HCT116 (cell line): ENCODE measurements around the gene ATP5F1D. TPM values are rescaled to one million over a fixed set of nuclear protein-coding genes. Genes with fewer than 3 reads are reported as not detected.
A peak's percentile ranks its signal among the peaks of the same experiment; 100 is the strongest.

ENCODE experiments used
- ATAC-seq: fragments of 200-7000 bp; cut with Tn5 transposase; 2 replicates; pipeline ENCODE4 v1.9.1; 2020; ENCODE audit warnings: mild to moderate bottlenecking, moderate library complexity
- BruUV-seq: library from RNA; stranded (reverse); fragments of 400-500 nt; replicated peaks from 2 replicates; lab custom pipeline; 2021; lab: Mats Ljungman, UMichigan
- CTCF ChIA-PET: fragments of 300-600 bp; sonication (Branson Sonifier 250); formaldehyde crosslinking; loops from one replicate; lab custom pipeline; 2021; ENCODE audit warnings: antibody characterized with exemption; lab: Charles Lee
- POLR2A ChIA-PET: fragments of 300-600, 350-600 bp; sonication (Branson Sonifier 250); formaldehyde crosslinking; loops from one replicate; lab custom pipeline; 2021; ENCODE audit warnings: antibody characterized with exemption; lab: Charles Lee
- RAD21 ChIA-PET, 2 experiments: fragments of 300-600 bp; sonication (Branson Sonifier 250); formaldehyde crosslinking; loops; one replicate each; lab custom pipeline; 2023; ENCODE audit warnings: low total read pairs in 2 of 2; ENCODE audit not compliant: uncharacterized antibody in 2 of 2, unreplicated experiment in 2 of 2, low non-redundant PET in 1 of 2; lab: Charles Lee
- DNase-seq: peaks from one replicate; pipeline ENCODE4 v3.0.0-alpha.2; 2010; ENCODE audit warnings: low read depth, low spot score
- H2AFZ ChIP-seq: fragments of 200-600 bp; shearing (Covaris generic), sonication (generic); 2 replicates; pipeline ENCODE4 v1.6.1; 2017; ENCODE audit warnings: low read depth, mixed run types, mixed read lengths, antibody characterized with exemption, low read length; ENCODE audit not compliant: poor library complexity, severe bottlenecking
- H3K27ac ChIP-seq: 2 replicates; pipeline ENCODE4 v1.5.1; 2012; ENCODE audit warnings: low read depth, low read length
- H3K27me3 ChIP-seq: fragments of 200-600 bp; sonication (generic); 2 replicates; pipeline ENCODE4 v1.6.1; 2016; ENCODE audit warnings: mixed run types, low read length, mixed read lengths; ENCODE audit not compliant: insufficient read depth
- H3K36me3 ChIP-seq, 2 experiments: fragments of 200-500 bp in 1 of 2; fragments of 200-600 bp in 1 of 2; sonication (Bioruptor generic) in 1 of 2; sonication (generic) in 1 of 2; 2 replicates each; pipeline versions ENCODE4 v1.5.1 to v1.6.1; 2014 to 2016; ENCODE audit warnings: low read length in 2 of 2, inconsistent platforms in 1 of 2, mixed read lengths in 1 of 2, mixed run types in 1 of 2; ENCODE audit not compliant: insufficient read depth in 2 of 2, control insufficient read depth in 1 of 2
- H3K4me1 ChIP-seq, 2 experiments: fragments of 200-600 bp in 1 of 2; sonication (generic) in 1 of 2; 2 replicates each; pipeline versions ENCODE4 v1.5.1 to v1.6.1; 2012 to 2017; ENCODE audit warnings: low read length in 2 of 2, inconsistent platforms in 1 of 2, mild to moderate bottlenecking in 1 of 2, mixed read lengths in 1 of 2, mixed run types in 1 of 2, moderate library complexity in 1 of 2; ENCODE audit not compliant: insufficient read depth in 2 of 2, control insufficient read depth in 1 of 2
- H3K4me2 ChIP-seq: fragments of 200-600 bp; sonication (generic); 2 replicates; pipeline ENCODE4 v1.6.1; 2017; ENCODE audit warnings: mixed run types, low read length, mixed read lengths
- H3K4me3 ChIP-seq, 2 experiments: fragments of 200-600 bp in 1 of 2; sonication (generic) in 1 of 2; replicated peaks in 1 of 2; 2 replicates each; pipeline ENCODE4 v1.5.1; 2011 to 2016; ENCODE audit warnings: low read length in 2 of 2, control low read depth in 1 of 2, low read depth in 1 of 2, mild to moderate bottlenecking in 1 of 2, mixed read lengths in 1 of 2, mixed run types in 1 of 2
- H3K79me2 ChIP-seq: fragments of 200-600 bp; sonication (generic); 2 replicates; pipeline ENCODE4 v1.6.1; 2017; ENCODE audit warnings: mild to moderate bottlenecking, mixed run types, low read length, moderate library complexity, mixed read lengths; ENCODE audit not compliant: insufficient read depth
- H3K9ac ChIP-seq: fragments of 200-600 bp; sonication (generic); 2 replicates; pipeline ENCODE4 v1.6.1; 2016; ENCODE audit warnings: low read length, mixed read lengths
- H3K9me2 ChIP-seq: fragments of 200-600 bp; sonication (generic), shearing (Covaris generic); 2 replicates; pipeline ENCODE4 v1.6.1; 2017; ENCODE audit warnings: mixed run types, mild to moderate bottlenecking, moderate library complexity; ENCODE audit not compliant: insufficient read depth
- H3K9me3 ChIP-seq, 2 experiments: fragments of 200-500 bp in 1 of 2; fragments of 200-600 bp in 1 of 2; sonication (Bioruptor generic) in 1 of 2; sonication (generic) in 1 of 2; 2 replicates each; pipeline ENCODE4 v1.6.1; 2014 to 2017; ENCODE audit warnings: low read length in 2 of 2, mixed read lengths in 2 of 2, inconsistent platforms in 1 of 2, low read depth in 1 of 2, mild to moderate bottlenecking in 1 of 2, mixed run types in 1 of 2, moderate library complexity in 1 of 2; ENCODE audit not compliant: control insufficient read depth in 1 of 2, insufficient read depth in 1 of 2
- H4K20me1 ChIP-seq: fragments of 200-600 bp; sonication (generic), shearing (Covaris generic); 2 replicates; pipeline ENCODE4 v1.6.1; 2017; ENCODE audit warnings: mixed run types, mild to moderate bottlenecking, moderate library complexity; ENCODE audit not compliant: insufficient read depth
- CBX3 ChIP-seq: IDR thresholded peaks from 2 replicates; pipeline ENCODE4 v1.6.1; 2012; ENCODE audit warnings: low read depth
- CTCF ChIP-seq, 3 experiments: fragments of 200-600 bp in 1 of 3; sonication (generic) in 1 of 3; IDR thresholded peaks in 2 of 3; conservative IDR thresholded peaks in 1 of 3; 2 replicates each; pipeline ENCODE4 v1.5.1; 2012 to 2017; ENCODE audit warnings: low read depth in 2 of 3, low read length in 2 of 3, antibody characterized with exemption in 1 of 3, borderline replicate concordance in 1 of 3, control low read depth in 1 of 3, mild to moderate bottlenecking in 1 of 3, mixed read lengths in 1 of 3, mixed run types in 1 of 3, moderate library complexity in 1 of 3; ENCODE audit not compliant: insufficient read depth in 1 of 3
- ELF1 ChIP-seq: IDR thresholded peaks from 2 replicates; pipeline ENCODE4 v1.6.1; 2012; ENCODE audit warnings: low read depth, borderline replicate concordance
- EZH2 ChIP-seq: fragments of 200-600 bp; sonication (generic); IDR thresholded peaks from 2 replicates; pipeline ENCODE4 v1.6.1; 2017; ENCODE audit warnings: antibody characterized with exemption, mixed run types
- POLR2A ChIP-seq: IDR thresholded peaks from 2 replicates; pipeline ENCODE4 v1.7.0; 2011; ENCODE audit warnings: borderline replicate concordance; ENCODE audit not compliant: insufficient read depth, insufficient read length; ENCODE audit errors: extremely low read depth
- POLR2AphosphoS5 ChIP-seq: IDR thresholded peaks from 2 replicates; pipeline ENCODE4 v1.6.1; 2011; ENCODE audit warnings: mild to moderate bottlenecking, low read depth, low read length, moderate library complexity
- RAD21 ChIP-seq: IDR thresholded peaks from 2 replicates; pipeline ENCODE4 v1.6.1; 2012; ENCODE audit warnings: low read depth, mild to moderate bottlenecking
- SIN3A ChIP-seq: IDR thresholded peaks from 2 replicates; pipeline ENCODE4 v1.6.1; 2012; ENCODE audit warnings: low read depth
- SRF ChIP-seq: IDR thresholded peaks from 2 replicates; pipeline ENCODE4 v1.6.1; 2012; ENCODE audit warnings: low read depth
- TCF7L2 ChIP-seq: IDR thresholded peaks from 2 replicates; pipeline ENCODE4 v1.7.0; 2011; ENCODE audit warnings: borderline replicate concordance, inconsistent platforms; ENCODE audit not compliant: insufficient read depth, insufficient read length; ENCODE audit errors: extremely low read depth
- ZBTB33 ChIP-seq: IDR thresholded peaks from 2 replicates; pipeline ENCODE4 v1.6.1; 2011; ENCODE audit warnings: mild to moderate bottlenecking, low read length, moderate library complexity; ENCODE audit not compliant: insufficient replicate concordance; ENCODE audit errors: extremely low read depth
- ZFX ChIP-seq: fragments of 450-650 bp; IDR thresholded peaks from 2 replicates; pipeline ENCODE4 v1.6.1; 2017
- ZNF274 ChIP-seq: fragments of 200-500 bp; sonication (Bioruptor generic); IDR thresholded peaks from 2 replicates; pipeline ENCODE4 v1.6.1; 2014; ENCODE audit warnings: mild to moderate bottlenecking, low read depth, low read length, inconsistent platforms
- intact Hi-C: fragments of 100-400 bp; cut with micrococcal nuclease; formaldehyde crosslinking; loops from 2 replicates; pipeline ENCODE4 v1.10.0; 2022
- total RNA-seq: library from RNA; stranded (reverse); gene quantifications from one replicate; pipeline ENCODE4 v1.2.1, GENCODE V29; 2021; ENCODE audit not compliant: unreplicated experiment
- TF ChIP-seq, protein P1 (sequence below): IDR thresholded peaks from 2 replicates; pipeline ENCODE4 v1.6.1; 2012

The ATP5F1D gene
- total RNA-seq, 1 experiment from 2014 or later, result 428 TPM

DNA sequence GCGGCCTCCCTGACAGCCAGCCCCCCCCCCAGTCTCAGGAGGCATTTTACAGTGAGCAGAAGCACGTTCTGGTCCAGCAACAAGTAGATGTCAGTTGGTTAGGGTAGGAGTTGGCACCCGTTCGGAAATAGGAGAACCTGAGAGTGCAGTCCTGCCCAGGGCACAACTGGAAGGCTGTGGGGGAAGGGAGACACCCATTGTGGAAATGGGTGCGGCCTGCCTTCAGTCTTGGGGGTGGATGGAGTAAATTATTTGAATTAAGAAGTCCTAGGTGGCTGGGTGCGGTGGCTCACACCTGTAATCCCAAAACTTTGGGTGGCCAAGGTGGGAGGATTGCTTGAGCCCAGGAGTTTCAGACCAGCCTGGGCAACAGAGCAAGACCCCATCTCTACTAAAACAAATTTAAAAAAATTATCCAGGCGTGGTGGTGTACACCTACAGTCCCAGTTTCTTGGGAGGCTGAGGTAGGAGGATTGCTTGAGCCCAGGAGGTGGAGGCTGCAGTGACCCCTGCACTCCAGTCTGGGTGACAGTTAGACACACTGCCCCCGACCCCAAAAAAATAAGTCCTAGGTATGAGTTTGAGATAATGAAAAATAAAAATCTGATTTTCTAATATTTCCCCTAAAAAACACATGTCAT lies 28.8 kb downstream of the ATP5F1D start:
- CTCF ChIA-PET, result no interaction called here
- DNase-seq (no peak), ATAC-seq (no peak)
- POLR2A ChIA-PET, result interaction anchor here (1.6 to 1.7 kb wide), 3 partner anchors 11 to 225 kb away, joined by 7 to 54 read pairs (median 40); no protein-coding TSS in a partner anchor
- H3K4me1 ChIP-seq, result peaks cover 38 to 79% of the 10 kb centered on the region in 2 experiments
- H3K9me2 ChIP-seq, result no peaks in the 10 kb centered on the region
- intact Hi-C loops, result loop anchor here (10.0 kb wide), 1 partner anchor 134 kb away; the partner anchor contains the start of genes DAZAP1 and GAMT
- no peaks in the 10 kb centered on the region for H3K9me3 ChIP-seq
- peak overlapping the region; percentile 85 to 96 for H3K4me3 ChIP-seq
- H3K79me2 ChIP-seq, result peaks cover 55% of the 10 kb centered on the region
- no TSS peak for BruUV-seq
- TF ChIP-seq ZNF274 (no peak), ZFX (no peak), RAD21 (no peak), POLR2A (no peak), SRF (no peak), POLR2AphosphoS5 (no peak), EZH2 (no peak), CTCF (IDR thresholded peaks at IDR 0.05 in 2 of 3, conservative IDR thresholded peaks at IDR 0.05 in 1 of 3; ENCODE audit: borderline replicate concordance in 1 of 3, insufficient read depth in 1 of 3, low read depth in 2 of 3, low read length in 2 of 3) (no peak), SIN3A (no peak), CBX3 (no peak), ZBTB33 (no peak), ELF1 (no peak), TCF7L2 (no peak)
- TF ChIP-seq, protein P1, sequence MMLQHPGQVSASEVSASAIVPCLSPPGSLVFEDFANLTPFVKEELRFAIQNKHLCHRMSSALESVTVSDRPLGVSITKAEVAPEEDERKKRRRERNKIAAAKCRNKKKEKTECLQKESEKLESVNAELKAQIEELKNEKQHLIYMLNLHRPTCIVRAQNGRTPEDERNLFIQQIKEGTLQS, result no peak
- no peaks in the 10 kb centered on the region for H3K27me3 ChIP-seq
- H3K27ac ChIP-seq, result peak overlapping the region; percentile 100
- peak overlapping the region; percentile 100 for H3K4me2 ChIP-seq
- H3K9ac ChIP-seq, result peak overlapping the region; percentile 98
- H4K20me1 ChIP-seq, result no peaks in the 10 kb centered on the region
- RAD21 ChIA-PET, result no interaction called here
- peaks cover 27 to 33% of the 10 kb centered on the region in 2 experiments; a peak in 3 of 4 replicates for H3K36me3 ChIP-seq
- no peak overlapping the region for H2AFZ ChIP-seq
